Hematopoietic multipotent progenitor cell treated with erythropoietin and hydrocortisone succinate and interleukin-3 and kit ligand, for 17 days (in vitro differentiated cells): ENCODE results near the gene ZHX3.
A peak's percentile ranks its signal among the peaks of the same experiment; 100 is the strongest.

ENCODE experiments used
- DNase-seq: peaks from one replicate; pipeline ENCODE4 v3.0.0-alpha.2; 2015; ENCODE audit warnings: low spot score

Gene ZHX3

GRCh38 chr20:41317546-41318270 is at the start of gene ZHX3:
Gene ZHX3, minus strand, starts transcription at chr20:41317731. Its CDS starts 112,815 bp downstream, at chr20:41204916.
- peak; percentile 86 for DNase-seq

- no peak for DNase-seq
Observed at GRCh38 chr20:41367393-41367695, 49.8 kb upstream of the ZHX3 start.

GRCh38 chr20:41366546-41367392 is 49.2 kb upstream of the ZHX3 start, which contains the start of gene EMILIN3:
Gene EMILIN3, minus strand, starts transcription at chr20:41366818. Its CDS starts 184 bp downstream, at chr20:41366634.
- no peak for DNase-seq

- DNase-seq, result no peak
Observed at GRCh38 chr20:41365777-41366545, 48.4 kb upstream of the ZHX3 start.

- no peak for DNase-seq
Observed at GRCh38 chr20:41364967-41365765, 47.6 kb upstream of the ZHX3 start.

GRCh38 chr20:41364236-41364855 is 46.8 kb upstream of the ZHX3 start:
- no peak for DNase-seq

- DNase-seq, result no peak
Observed at GRCh38 chr20:41363601-41364000, 46.1 kb upstream of the ZHX3 start.

- DNase-seq, result no peak
Observed at GRCh38 chr20:41362748-41363140, 45.2 kb upstream of the ZHX3 start.

GRCh38 chr20:41361757-41362747 is 44.5 kb upstream of the ZHX3 start:
- no peak for DNase-seq

GRCh38 chr20:41360831-41361756 is 43.6 kb upstream of the ZHX3 start:
- no peak for DNase-seq

GRCh38 chr20:41359541-41360011 is 42.0 kb upstream of the ZHX3 start:
- DNase-seq, result no peak

GRCh38 chr20:41358717-41359116 is 41.2 kb upstream of the ZHX3 start:
- DNase-seq, result no peak

GRCh38 chr20:41358230-41358629 is 40.7 kb upstream of the ZHX3 start:
- DNase-seq, result no peak

GRCh38 chr20:41357424-41358163 is 40.1 kb upstream of the ZHX3 start:
- no peak for DNase-seq

GRCh38 chr20:41356951-41357350 is 39.4 kb upstream of the ZHX3 start:
- DNase-seq, result no peak

- no peak for DNase-seq
Observed at GRCh38 chr20:41355598-41356203, 38.2 kb upstream of the ZHX3 start.

GRCh38 chr20:41355192-41355591 is 37.7 kb upstream of the ZHX3 start:
- DNase-seq, result no peak

GRCh38 chr20:41353530-41353929 is 36.0 kb upstream of the ZHX3 start:
- DNase-seq, result no peak
